Stimulated activated CD8-positive, alpha-beta memory T cell treated with anti-CD3 and anti-CD28 coated beads, Interleukin-2, amount 100 ng/mL, for 48 hours (primary cell): Measurements from ENCODE around the gene PGLYRP3.
"Not testable (repeated sequence)": the region's sequence is repeated elsewhere in the genome, so short reads cannot be mapped to it uniquely, and the experiment has no call there.

Source experiments
- DNase-seq, 2 donors: peaks; one replicate each; pipeline ENCODE4 v3.0.0-alpha.2; 2020; ENCODE audit warnings: low read depth in 2 of 2

The PGLYRP3 gene

GRCh38 chr1:153348511-153349362 is 36.0 kb upstream of the PGLYRP3 start, which contains the start of gene PGLYRP4:
TSS of gene PGLYRP4 (minus strand) at chr1:153348841. CDS start at chr1:153347932, 909 bp downstream.
- DNase-seq = no peak

- DNase-seq = no peak
Observed at GRCh38 chr1:153347856-153348255, 35.1 kb upstream of the PGLYRP3 start.

GRCh38 chr1:153347049-153347448 is 34.3 kb upstream of the PGLYRP3 start:
- DNase-seq = not testable (repeated sequence)

- no peak for DNase-seq
Observed at GRCh38 chr1:153346077-153346723, 33.4 kb upstream of the PGLYRP3 start.

GRCh38 chr1:153345187-153346076 is 32.7 kb upstream of the PGLYRP3 start:
- no peak for DNase-seq

GRCh38 chr1:153344718-153345025 is 31.9 kb upstream of the PGLYRP3 start:
- no peak for DNase-seq

GRCh38 chr1:153343811-153344717 is 31.3 kb upstream of the PGLYRP3 start:
- DNase-seq = no peak

GRCh38 chr1:153343040-153343681 is 30.4 kb upstream of the PGLYRP3 start:
- no peak for DNase-seq

- no peak for DNase-seq
Observed at GRCh38 chr1:153342178-153342577, 29.4 kb upstream of the PGLYRP3 start.

- no peak for DNase-seq
Observed at GRCh38 chr1:153341431-153341934, 28.7 kb upstream of the PGLYRP3 start.

- no peak for DNase-seq
Observed at GRCh38 chr1:153340356-153340755, 27.6 kb upstream of the PGLYRP3 start.

- DNase-seq = no peak
Observed at GRCh38 chr1:153339802-153340201, 27.1 kb upstream of the PGLYRP3 start.

GRCh38 chr1:153337980-153338853 is 25.5 kb upstream of the PGLYRP3 start:
- no peak for DNase-seq

GRCh38 chr1:153336650-153337049 is 23.9 kb upstream of the PGLYRP3 start:
- no peak for DNase-seq

- DNase-seq = no peak
Observed at GRCh38 chr1:153333902-153334301, 21.1 kb upstream of the PGLYRP3 start.

- no peak for DNase-seq
Observed at GRCh38 chr1:153324912-153325311, 12.2 kb upstream of the PGLYRP3 start.

GRCh38 chr1:153322568-153322967 is 9.8 kb upstream of the PGLYRP3 start:
- no peak for DNase-seq

- not testable (repeated sequence) for DNase-seq
Observed at GRCh38 chr1:153318145-153318544, 5.4 kb upstream of the PGLYRP3 start.

GRCh38 chr1:153316013-153316412 is 3.3 kb upstream of the PGLYRP3 start:
- not testable (repeated sequence) for DNase-seq
